ENCODE results near the gene TAF4B. TPM values are rescaled to one million over a fixed set of nuclear protein-coding genes. Genes with fewer than 3 reads are reported as not detected.
A peak's percentile ranks its signal among the peaks of the same experiment; 100 is the strongest.

Gene TAF4B
- total RNA-seq, 4 donors from 2014 or later = 6.7 to 28.2 (median 11.9) TPM

DNA sequence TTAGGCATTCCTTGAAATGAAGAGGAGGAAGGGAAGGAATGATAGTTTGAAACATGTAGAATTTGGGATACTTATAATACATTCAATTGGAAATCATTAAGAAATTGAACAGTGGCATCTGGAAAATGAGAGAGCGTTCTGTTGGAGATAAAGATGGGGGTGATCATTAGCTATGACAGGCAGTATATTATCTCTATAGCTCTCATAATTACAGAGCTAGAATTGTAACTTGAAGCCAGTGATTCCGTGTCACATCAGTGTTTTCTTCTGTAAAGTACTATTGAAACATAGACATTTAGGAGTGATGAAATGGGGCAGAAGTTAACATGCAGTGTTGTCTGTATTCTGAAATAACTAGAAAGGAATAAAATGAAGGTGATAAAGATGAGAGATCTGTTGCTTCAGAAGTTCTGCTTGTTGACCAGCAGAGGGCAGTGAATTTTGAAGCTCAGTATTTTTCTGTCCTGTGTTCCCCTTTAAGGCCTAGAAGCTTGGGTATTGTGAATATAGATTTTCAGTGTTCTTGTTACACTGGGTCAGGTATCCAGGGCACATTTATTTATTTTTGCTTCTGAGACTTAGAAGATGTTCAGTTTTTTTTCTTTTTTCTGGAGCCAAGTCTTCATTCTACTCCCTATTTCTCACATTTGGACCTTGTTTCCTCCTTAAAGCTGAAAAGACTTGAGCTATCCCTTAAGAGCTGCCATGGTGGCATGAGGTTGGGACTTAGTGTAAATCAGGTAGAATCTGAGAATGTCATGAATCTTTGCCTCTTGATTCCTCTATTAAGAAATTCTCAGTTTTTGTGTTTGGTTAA lies 157.4 kb downstream of the TAF4B start:
- intact Hi-C loops (cut with DNase I; ENCODE audit: low total_unique reads) = no loop called here
- no peak for DNase-seq
- no peak overlapping the region for H3K4me3 ChIP-seq
- no peak overlapping the region for H3K27ac ChIP-seq
- H3K4me1 ChIP-seq = no peaks in the 10 kb centered on the region
- H3K27me3 ChIP-seq = no peaks in the 10 kb centered on the region
- TF ChIP-seq, protein P1, sequence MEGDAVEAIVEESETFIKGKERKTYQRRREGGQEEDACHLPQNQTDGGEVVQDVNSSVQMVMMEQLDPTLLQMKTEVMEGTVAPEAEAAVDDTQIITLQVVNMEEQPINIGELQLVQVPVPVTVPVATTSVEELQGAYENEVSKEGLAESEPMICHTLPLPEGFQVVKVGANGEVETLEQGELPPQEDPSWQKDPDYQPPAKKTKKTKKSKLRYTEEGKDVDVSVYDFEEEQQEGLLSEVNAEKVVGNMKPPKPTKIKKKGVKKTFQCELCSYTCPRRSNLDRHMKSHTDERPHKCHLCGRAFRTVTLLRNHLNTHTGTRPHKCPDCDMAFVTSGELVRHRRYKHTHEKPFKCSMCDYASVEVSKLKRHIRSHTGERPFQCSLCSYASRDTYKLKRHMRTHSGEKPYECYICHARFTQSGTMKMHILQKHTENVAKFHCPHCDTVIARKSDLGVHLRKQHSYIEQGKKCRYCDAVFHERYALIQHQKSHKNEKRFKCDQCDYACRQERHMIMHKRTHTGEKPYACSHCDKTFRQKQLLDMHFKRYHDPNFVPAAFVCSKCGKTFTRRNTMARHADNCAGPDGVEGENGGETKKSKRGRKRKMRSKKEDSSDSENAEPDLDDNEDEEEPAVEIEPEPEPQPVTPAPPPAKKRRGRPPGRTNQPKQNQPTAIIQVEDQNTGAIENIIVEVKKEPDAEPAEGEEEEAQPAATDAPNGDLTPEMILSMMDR (IDR thresholded peaks at IDR 0.05) = peak; percentile 53 to 68 (median 56)
- no peak for TF ChIP-seq POLR2A (IDR thresholded peaks at IDR 0.05)
- H3K9me3 ChIP-seq = no peaks in the 10 kb centered on the region
- H3K36me3 ChIP-seq = no peaks in the 10 kb centered on the region

DNA sequence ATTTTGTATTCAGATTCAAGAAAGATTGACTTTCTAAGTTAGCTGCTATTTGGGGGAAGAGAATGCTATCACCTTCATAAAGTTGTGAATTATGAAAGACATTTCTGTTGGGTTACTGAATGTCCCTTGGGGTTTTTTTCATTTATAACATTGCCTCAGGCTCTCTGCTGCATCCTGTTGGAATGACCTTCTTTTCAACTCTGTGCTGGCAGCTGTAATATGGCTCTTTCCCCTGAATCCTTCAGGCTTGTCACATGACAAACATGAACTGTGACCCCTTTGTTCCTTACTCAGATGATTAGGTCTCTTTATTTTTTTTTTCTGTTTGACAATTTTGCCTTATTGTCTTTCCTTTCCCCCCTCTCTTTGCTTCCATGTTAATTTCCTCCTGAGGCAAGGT lies 159.8 kb downstream of the TAF4B start:
- DNase-seq = no peak
- no peaks in the 10 kb centered on the region for H3K4me1 ChIP-seq
- no peak overlapping the region for H3K27ac ChIP-seq
- H3K27me3 ChIP-seq = no peaks in the 10 kb centered on the region
- TF ChIP-seq, protein P1 (IDR thresholded peaks at IDR 0.05) = no peak
- no peak for TF ChIP-seq POLR2A (IDR thresholded peaks at IDR 0.05)
- intact Hi-C loops (cut with DNase I; ENCODE audit: low total_unique reads) = loop anchor here (5.0 kb wide), 1 partner anchor 266 kb away; no protein-coding TSS in a partner anchor
- no peaks in the 10 kb centered on the region for H3K9me3 ChIP-seq
- H3K36me3 ChIP-seq = no peaks in the 10 kb centered on the region
- no peak overlapping the region for H3K4me3 ChIP-seq

DNA sequence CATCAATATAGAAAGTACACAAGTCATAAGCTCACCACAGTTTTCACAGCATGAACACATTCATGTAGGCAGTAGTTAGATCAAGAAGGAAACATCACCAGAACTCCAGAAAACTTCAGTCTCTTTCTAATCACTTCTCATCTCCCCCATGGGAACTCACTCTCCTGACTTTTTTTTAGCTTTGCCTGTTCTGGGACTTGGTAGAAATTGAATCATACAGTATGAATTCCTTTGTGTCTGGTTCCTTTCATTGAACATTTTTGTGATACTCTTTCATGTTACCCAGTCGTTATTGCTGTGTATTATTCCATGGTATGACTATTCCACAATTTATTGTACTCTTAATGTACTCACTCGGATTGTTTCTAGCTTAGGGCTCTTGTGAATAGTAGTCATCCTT lies 160.2 kb downstream of the TAF4B start:
- no peak for DNase-seq
- Histone ChIP-seq H3K27me3 (no peaks in the 10 kb centered on the region), H3K9me3 (no peaks in the 10 kb centered on the region), H3K36me3 (no peaks in the 10 kb centered on the region), H3K4me3 (no peak overlapping the region), H3K27ac (no peak overlapping the region), H3K4me1 (no peaks in the 10 kb centered on the region)
- intact Hi-C loops (cut with DNase I; ENCODE audit: low total_unique reads) = loop anchor here (5.0 kb wide), 1 partner anchor 266 kb away; no protein-coding TSS in a partner anchor
- TF ChIP-seq, protein P1 (IDR thresholded peaks at IDR 0.05) = no peak
- TF ChIP-seq POLR2A (IDR thresholded peaks at IDR 0.05) = no peak

DNA sequence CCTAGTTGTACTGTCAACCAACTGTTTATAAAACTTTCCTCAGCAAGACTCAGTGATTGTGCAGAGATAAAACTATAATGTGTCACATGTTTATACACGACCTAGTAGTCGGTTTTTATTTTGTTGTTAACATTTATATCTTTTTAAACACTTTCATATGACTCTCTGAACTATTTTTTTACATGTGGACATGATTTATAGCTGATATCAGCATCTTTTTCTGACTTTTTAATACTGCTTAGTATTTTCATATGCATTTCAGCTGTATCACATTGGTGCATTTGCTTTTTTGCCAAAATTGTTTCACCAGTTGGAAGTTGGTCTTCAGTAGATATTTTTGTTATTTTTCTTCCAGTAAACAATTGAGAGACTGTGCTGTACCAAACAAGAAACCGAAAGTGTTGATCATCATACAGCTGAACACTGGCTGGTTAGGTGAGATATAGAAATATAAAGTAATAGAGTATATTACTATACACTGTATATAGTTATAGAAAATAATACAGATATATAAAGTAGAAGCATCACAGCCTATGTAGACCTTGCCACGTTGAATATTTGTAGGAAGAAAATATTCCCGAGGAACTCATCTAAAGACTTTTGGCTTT lies 167.9 kb downstream of the TAF4B start:
- H3K27ac ChIP-seq = no peak overlapping the region
- no peaks in the 10 kb centered on the region for H3K36me3 ChIP-seq
- no peaks in the 10 kb centered on the region for H3K27me3 ChIP-seq
- no peaks in the 10 kb centered on the region for H3K9me3 ChIP-seq
- intact Hi-C loops (cut with DNase I; ENCODE audit: low total_unique reads) = no loop called here
- no peak for DNase-seq
- H3K4me3 ChIP-seq = no peak overlapping the region
- no peak for TF ChIP-seq POLR2A (IDR thresholded peaks at IDR 0.05)
- TF ChIP-seq, protein P1 (IDR thresholded peaks at IDR 0.05) = no peak
- H3K4me1 ChIP-seq = no peaks in the 10 kb centered on the region

DNA sequence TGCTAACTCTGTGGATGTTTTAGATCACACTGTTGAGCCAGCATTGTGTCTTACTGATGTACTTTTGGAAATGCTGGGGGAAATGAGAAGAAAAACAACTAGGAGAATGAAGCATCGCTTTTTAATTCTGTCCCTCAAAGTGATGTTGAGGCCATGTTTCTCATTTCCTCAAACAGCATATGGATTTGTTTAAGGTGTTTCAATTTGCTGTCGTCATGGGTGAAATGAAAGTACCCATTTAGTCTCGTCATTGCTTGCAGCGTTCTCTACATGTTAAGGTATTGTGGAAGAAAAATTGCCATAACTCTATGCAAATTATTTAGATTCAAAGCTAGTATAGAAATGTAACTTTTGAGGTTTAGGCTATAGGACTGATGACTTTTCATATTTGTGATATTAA lies 170.8 kb downstream of the TAF4B start:
- no peak overlapping the region for H3K27ac ChIP-seq
- no peaks in the 10 kb centered on the region for H3K4me1 ChIP-seq
- H3K27me3 ChIP-seq = no peaks in the 10 kb centered on the region
- DNase-seq = no peak
- intact Hi-C loops (cut with DNase I; ENCODE audit: low total_unique reads) = no loop called here
- no peak overlapping the region for H3K4me3 ChIP-seq
- no peaks in the 10 kb centered on the region for H3K9me3 ChIP-seq
- TF ChIP-seq, protein P1 (IDR thresholded peaks at IDR 0.05) = no peak
- no peak for TF ChIP-seq POLR2A (IDR thresholded peaks at IDR 0.05)
- no peaks in the 10 kb centered on the region for H3K36me3 ChIP-seq
